Measurements from ENCODE around the gene FIG4.

Gene FIG4

DNA sequence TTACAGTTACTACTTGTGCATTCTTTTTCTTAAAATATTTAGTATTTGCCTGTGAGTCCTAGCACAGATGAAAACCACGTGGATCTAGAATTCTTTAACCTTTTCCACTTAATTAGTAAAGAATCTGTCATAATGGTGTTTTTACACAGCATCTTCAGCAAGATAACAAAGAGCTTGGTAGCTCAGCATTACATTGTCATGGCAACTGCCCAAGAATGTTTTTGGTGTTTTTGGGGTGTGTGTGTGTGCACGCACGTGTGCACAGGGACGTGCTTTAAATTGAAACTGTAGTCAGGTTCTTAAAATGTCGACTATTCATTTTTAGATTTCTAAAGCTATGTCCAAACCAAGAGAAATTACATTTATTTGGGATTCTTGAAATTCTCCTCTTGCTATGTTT, 108.0 kb downstream of the FIG4 start:
- TF ChIP-seq, protein P1, sequence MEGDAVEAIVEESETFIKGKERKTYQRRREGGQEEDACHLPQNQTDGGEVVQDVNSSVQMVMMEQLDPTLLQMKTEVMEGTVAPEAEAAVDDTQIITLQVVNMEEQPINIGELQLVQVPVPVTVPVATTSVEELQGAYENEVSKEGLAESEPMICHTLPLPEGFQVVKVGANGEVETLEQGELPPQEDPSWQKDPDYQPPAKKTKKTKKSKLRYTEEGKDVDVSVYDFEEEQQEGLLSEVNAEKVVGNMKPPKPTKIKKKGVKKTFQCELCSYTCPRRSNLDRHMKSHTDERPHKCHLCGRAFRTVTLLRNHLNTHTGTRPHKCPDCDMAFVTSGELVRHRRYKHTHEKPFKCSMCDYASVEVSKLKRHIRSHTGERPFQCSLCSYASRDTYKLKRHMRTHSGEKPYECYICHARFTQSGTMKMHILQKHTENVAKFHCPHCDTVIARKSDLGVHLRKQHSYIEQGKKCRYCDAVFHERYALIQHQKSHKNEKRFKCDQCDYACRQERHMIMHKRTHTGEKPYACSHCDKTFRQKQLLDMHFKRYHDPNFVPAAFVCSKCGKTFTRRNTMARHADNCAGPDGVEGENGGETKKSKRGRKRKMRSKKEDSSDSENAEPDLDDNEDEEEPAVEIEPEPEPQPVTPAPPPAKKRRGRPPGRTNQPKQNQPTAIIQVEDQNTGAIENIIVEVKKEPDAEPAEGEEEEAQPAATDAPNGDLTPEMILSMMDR (IDR thresholded peaks at IDR 0.05; ENCODE audit: control insufficient read depth, insufficient read depth, low read depth, low read length, missing control alignments), result no peak
- no peak for DNase-seq (ENCODE audit: low read depth)
- H3K4me3 ChIP-seq (ENCODE audit: control insufficient read depth, low read depth, low read length), result no peak overlapping the region

DNA sequence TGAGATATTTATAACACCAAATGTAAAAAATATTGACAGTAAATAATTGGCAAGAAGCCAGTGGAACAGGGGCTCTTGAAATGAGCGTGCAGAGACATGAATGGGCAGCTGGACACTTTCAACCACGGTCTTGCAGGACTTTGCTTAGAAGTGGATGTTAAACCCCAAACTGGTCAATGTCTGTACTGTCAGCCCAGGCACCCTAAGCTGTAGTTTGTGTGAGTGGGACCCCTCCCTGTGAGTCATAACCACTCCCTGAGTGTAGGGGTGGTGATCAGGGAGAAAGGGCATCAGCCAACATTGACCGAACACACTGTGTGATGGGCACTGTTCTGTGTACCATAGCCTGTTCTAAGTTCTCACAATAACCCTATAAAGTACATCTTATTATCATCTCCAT, 108.6 kb downstream of the FIG4 start:
- DNase-seq (ENCODE audit: low read depth), result no peak
- TF ChIP-seq, protein P1 (IDR thresholded peaks at IDR 0.05; ENCODE audit: control insufficient read depth, insufficient read depth, low read depth, low read length, missing control alignments), result no peak
- no peak overlapping the region for H3K4me3 ChIP-seq (ENCODE audit: control insufficient read depth, low read depth, low read length)

DNA sequence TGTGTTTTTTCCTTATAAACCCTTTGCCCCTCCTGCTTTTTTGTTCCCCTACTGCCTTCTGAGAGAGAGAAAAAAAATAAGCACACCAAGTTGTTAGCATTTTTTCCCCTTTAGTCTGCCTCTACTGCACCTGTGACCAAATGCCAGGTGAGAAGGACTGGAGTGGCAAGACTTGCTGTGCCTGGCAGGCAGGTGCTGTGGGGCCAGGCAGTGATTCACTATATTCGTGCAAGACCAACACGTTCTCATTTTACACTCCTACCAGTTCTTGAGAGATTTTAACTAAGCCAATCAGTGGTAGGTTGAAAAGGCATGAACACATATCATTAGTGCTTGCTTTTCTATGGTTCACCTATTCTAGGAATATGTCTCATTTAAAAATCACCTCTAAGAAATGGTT, 109.7 kb downstream of the FIG4 start:
- TF ChIP-seq, protein P1 (IDR thresholded peaks at IDR 0.05; ENCODE audit: control insufficient read depth, insufficient read depth, low read depth, low read length, missing control alignments), result no peak
- no peak overlapping the region for H3K4me3 ChIP-seq (ENCODE audit: control insufficient read depth, low read depth, low read length)
- no peak for DNase-seq (ENCODE audit: low read depth)

DNA sequence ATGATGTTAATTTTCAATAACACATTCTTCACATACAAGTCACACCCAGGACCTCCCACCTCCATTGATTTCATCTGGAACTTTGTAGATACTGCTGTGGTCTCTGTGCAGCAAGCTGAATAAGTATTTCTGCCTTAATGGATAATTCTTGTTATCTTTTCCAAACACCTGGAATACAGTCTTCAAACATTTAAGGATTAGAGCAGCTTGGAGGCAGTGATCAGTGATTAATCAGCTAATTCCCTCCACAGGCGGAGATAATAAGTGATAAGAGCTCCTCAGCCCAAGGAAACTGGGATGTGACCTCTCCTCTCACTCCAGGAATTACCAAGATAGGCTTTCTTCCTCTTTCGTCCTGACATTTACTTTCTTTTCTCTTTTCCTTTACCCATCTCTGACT, 110.7 kb downstream of the FIG4 start:
- TF ChIP-seq, protein P1 (IDR thresholded peaks at IDR 0.05; ENCODE audit: control insufficient read depth, insufficient read depth, low read depth, low read length, missing control alignments), result no peak
- H3K4me3 ChIP-seq (ENCODE audit: control insufficient read depth, low read depth, low read length), result no peak overlapping the region
- DNase-seq (ENCODE audit: low read depth), result no peak

DNA sequence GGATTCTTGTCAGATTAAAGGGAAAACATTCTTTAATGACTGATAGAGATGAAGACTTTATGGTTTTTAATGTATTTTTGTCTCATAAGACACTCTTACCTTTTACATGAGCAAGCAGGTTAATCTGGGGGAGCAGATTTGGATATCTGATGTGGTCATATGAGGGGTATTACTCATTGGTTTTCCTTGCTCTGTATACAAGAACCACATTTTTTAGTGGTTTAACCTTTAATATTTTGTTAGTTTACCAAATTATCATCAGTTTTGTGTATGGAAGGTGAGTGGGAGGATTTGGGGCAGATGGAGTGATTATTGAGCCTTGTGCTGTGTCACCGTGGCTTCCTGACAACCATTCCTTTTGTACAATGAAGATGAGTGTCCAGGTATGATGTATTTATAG, 112.9 kb downstream of the FIG4 start:
- TF ChIP-seq, protein P1 (IDR thresholded peaks at IDR 0.05; ENCODE audit: control insufficient read depth, insufficient read depth, low read depth, low read length, missing control alignments), result no peak
- DNase-seq (ENCODE audit: low read depth), result no peak
- H3K4me3 ChIP-seq (ENCODE audit: control insufficient read depth, low read depth, low read length), result no peak overlapping the region

DNA sequence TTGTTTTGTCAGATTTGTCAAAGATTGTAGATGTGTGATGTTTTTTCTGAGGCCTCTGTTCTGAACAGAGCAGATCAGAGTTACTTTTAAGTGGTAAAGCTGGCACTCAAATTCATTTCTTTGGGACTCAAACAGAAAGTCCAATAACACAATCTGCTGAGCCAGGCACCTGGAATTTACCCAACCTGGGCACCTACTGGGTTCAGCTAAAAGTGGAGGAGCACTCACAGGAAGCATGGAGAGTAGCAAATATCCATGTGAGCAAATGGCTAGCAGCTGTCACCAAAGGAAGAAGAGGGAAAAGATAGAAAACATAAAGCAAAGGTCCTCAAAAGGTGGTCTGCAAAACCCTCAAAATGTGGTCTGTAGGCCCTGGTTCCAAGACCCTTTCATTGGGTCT, 116.8 kb downstream of the FIG4 start:
- no peak for DNase-seq (ENCODE audit: low read depth)
- TF ChIP-seq, protein P1 (IDR thresholded peaks at IDR 0.05; ENCODE audit: control insufficient read depth, insufficient read depth, low read depth, low read length, missing control alignments), result no peak
- no peak overlapping the region for H3K4me3 ChIP-seq (ENCODE audit: control insufficient read depth, low read depth, low read length)

DNA sequence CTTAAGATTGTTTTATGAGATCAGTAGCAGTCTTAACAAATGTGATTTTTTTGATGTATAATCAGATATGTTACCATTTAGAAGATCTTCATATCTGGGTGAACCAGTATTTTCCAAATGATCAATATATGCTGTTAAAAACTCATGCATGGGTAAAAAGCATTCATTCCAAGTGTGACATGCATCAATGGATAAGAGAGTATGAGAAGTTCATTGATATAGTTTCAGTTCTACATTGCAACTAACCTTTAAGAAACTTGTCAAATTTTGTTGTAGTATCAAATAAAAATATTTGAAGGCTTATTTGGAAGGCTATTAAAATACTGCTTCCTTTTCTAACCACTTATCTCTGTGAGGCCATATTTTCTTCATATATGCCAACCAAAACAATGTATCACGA, 117.7 kb downstream of the FIG4 start:
- no peak for DNase-seq (ENCODE audit: low read depth)
- H3K4me3 ChIP-seq (ENCODE audit: control insufficient read depth, low read depth, low read length), result no peak overlapping the region
- TF ChIP-seq, protein P1 (IDR thresholded peaks at IDR 0.05; ENCODE audit: control insufficient read depth, insufficient read depth, low read depth, low read length, missing control alignments), result no peak
